Measurements from ENCODE around the gene UBXN11. TPM values are rescaled to one million over a fixed set of nuclear protein-coding genes. Genes with fewer than 3 reads are reported as not detected.
A peak's percentile ranks its signal among the peaks of the same experiment; 100 is the strongest.
"Not testable (repeated sequence)": the region's sequence is repeated elsewhere in the genome, so short reads cannot be mapped to it uniquely, and the experiment has no call there.

Gene UBXN11
- total and polyA plus RNA-seq, 9 donors = 3.6 to 37.0 (median 26.0) TPM

DNA sequence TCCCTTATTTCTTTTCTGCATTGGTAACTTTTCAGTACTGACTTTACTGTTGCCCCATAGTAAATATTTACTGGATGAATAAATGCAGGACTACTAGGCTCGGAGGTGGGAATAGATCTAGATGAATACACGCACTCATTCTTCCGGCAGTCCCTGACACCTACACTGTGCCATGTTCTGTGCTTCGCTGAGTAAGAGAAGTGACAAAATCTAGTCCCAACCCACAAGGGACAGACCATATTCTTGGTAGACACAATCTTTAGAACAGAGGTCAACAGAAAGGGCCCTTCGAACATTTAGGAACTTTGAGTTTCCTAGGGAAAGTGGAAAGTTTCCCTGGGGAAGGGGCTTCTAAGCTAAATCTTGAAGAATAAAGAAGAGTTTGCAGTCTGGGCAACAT lies 8.1 kb upstream of the UBXN11 start:
- Histone ChIP-seq H3K9me3 (no peaks in the 10 kb centered on the region), H3K27me3 (no peaks in the 10 kb centered on the region), H3K4me1 (ENCODE audit: insufficient read depth) (no peaks in the 10 kb centered on the region), H3K27ac (no peak overlapping the region), H3K4me3 (no peak overlapping the region), H3K36me3 (no peaks in the 10 kb centered on the region)
- TF ChIP-seq EP300 (IDR thresholded peaks at IDR 0.05) = no peak
- no peak for TF ChIP-seq POLR2A (IDR thresholded peaks at IDR 0.05)
- TF ChIP-seq, protein P1, sequence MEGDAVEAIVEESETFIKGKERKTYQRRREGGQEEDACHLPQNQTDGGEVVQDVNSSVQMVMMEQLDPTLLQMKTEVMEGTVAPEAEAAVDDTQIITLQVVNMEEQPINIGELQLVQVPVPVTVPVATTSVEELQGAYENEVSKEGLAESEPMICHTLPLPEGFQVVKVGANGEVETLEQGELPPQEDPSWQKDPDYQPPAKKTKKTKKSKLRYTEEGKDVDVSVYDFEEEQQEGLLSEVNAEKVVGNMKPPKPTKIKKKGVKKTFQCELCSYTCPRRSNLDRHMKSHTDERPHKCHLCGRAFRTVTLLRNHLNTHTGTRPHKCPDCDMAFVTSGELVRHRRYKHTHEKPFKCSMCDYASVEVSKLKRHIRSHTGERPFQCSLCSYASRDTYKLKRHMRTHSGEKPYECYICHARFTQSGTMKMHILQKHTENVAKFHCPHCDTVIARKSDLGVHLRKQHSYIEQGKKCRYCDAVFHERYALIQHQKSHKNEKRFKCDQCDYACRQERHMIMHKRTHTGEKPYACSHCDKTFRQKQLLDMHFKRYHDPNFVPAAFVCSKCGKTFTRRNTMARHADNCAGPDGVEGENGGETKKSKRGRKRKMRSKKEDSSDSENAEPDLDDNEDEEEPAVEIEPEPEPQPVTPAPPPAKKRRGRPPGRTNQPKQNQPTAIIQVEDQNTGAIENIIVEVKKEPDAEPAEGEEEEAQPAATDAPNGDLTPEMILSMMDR (IDR thresholded peaks at IDR 0.05) = no peak
- no peak for DNase-seq
- intact Hi-C loops (cut with DNase I) = no loop called here
- WGBS, 3 donors = 87 to 90% (median 87%) methylated on average over 5 of the region's 5 CpGs

DNA sequence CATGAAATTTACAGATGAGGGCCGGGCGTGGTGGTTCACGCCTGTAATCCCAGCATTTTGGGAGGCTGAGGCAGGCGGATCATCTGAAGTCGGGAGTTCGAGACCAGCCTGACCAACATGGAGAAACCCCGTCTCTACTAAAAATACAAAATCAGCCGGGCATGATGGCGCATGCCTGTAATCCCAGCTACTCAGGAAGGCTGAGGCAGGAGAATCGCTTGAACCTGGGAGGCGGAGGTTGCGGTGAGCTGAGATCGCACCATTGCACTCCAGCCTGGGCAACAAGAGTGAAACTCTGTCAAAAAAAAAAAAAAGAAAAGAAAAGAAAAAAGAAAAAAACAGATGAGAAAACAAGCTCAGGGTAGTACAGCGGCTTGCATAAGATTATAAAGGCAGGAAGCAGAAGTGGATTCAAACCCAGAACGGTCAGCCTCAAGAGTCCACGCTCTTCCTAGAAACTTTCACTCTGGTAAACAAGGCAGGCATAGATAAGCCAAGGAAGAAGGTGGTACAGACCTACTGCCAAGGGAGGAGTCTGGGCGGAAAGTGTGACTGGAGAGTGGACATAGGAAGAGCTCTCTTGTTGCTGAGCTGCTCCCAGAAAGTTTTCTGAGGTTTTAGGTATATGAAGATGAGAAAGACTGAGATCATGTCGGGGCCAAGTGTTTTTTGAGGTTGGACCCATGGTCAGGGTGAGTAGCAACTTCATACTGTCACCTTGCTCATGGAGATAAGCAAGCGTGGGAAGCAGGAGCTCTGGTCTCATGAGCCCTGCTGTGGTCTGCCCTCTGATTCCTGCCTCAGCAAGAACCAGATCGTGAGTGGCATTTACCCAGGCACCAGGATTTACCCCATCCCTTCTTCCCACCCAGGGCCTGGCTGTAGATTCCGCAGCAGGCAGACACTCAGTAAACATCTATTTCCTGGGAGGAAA lies 1.8 kb upstream of the UBXN11 start:
- H3K4me3 ChIP-seq; H3K36me3 ChIP-seq; H3K4me1 ChIP-seq (ENCODE audit: insufficient read depth); DNase-seq; H3K27ac ChIP-seq; intact Hi-C loops (cut with DNase I); H3K9me3 ChIP-seq; H3K27me3 ChIP-seq: not testable (repeated sequence)
- 85 to 86% (median 85%) methylated on average over 21 of the region's 21 CpGs for WGBS, 3 donors

DNA sequence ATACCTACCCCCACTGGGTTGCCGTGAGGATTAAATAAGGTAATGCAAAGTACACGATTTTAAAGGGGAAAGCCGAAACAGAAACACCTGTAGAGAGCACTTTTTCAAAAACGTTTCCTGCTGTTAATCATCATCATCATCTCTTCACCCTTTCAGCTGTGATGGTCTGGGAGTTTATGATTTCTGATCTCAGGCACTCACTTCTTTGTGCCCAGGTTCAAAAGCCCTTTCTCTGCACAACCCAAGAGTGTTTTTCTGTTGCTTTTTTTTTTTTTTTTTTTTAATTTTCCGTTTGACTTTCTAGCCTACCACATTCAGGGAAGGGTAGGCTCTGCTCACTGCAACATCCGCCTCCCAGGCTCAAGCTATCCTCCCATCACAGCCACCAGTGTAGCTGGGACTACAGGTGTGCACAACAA lies 936 bp upstream of the UBXN11 start:
- DNase-seq = no peak
- Histone ChIP-seq H3K4me1 (ENCODE audit: insufficient read depth) (peaks cover 5% of the 10 kb centered on the region), H3K4me3 (no peak overlapping the region), H3K27ac (no peak overlapping the region), H3K27me3 (no peaks in the 10 kb centered on the region), H3K9me3 (no peaks in the 10 kb centered on the region), H3K36me3 (no peaks in the 10 kb centered on the region)
- TF ChIP-seq, protein P1 (IDR thresholded peaks at IDR 0.05) = no peak
- TF ChIP-seq EP300 (IDR thresholded peaks at IDR 0.05) = no peak
- TF ChIP-seq POLR2A (IDR thresholded peaks at IDR 0.05) = no peak
- intact Hi-C loops (cut with DNase I) = no loop called here
- WGBS, 3 donors = 42 to 52% (median 42%) methylated on average over 6 of the region's 6 CpGs

DNA sequence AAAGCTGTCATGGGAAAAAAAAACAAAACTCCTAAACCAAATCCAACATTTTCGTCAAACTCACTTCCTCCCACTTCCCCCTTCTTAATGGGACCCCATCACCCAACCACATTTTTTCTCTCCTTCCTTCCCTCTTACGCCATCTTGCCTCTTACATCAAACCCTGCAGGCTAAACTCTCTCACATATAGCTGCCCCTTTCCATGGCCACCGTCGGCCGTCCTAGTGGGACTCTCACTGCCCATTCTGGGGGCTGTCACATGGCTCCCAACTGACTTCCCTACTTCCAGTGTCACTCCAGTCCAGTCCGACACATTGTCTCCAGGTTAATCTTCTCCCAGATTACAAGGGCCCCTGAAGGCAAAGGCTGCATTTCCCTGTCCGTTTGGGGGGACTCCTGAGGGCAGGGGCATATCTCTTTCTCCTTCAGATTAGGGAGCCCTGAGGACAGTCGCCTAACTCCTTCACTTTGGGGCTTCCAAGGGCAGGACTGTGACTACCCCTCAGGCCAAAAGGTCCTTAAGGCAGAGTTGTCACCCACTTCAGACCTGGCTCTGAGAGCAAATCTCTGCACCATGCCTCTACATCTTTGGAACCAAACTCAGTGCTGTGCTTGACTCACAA lies 658 bp downstream of the UBXN11 start:
- Histone ChIP-seq H3K4me3 (peak overlapping the region; percentile 77), H3K27ac (no peak overlapping the region), H3K4me1 (ENCODE audit: insufficient read depth) (peaks cover 5% of the 10 kb centered on the region), H3K27me3 (no peaks in the 10 kb centered on the region), H3K36me3 (no peaks in the 10 kb centered on the region), H3K9me3 (no peaks in the 10 kb centered on the region)
- TF ChIP-seq POLR2A (IDR thresholded peaks at IDR 0.05) = no peak
- TF ChIP-seq, protein P1 (IDR thresholded peaks at IDR 0.05) = no peak
- no peak for TF ChIP-seq EP300 (IDR thresholded peaks at IDR 0.05)
- DNase-seq = no peak
- WGBS, 3 donors = 22 to 28% (median 26%) methylated on average over 8 of the region's 8 CpGs
- intact Hi-C loops (cut with DNase I) = no loop called here
